Stimulated activated naive CD4-positive, alpha-beta T cell treated with Interleukin-2 at 50 U/mL for 16 hours (primary cell): Measurements from ENCODE around the gene VIP.

Experiments
- DNase-seq: peaks from one replicate; lab custom pipeline; 2025; lab: John Stamatoyannopoulos, UW

VIP gene

GRCh38 chr6:152783217-152783878 is 32.8 kb downstream of the VIP start:
- no peak for DNase-seq

- DNase-seq: no peak
Measured at GRCh38 chr6:152794696-152795095, 44.1 kb downstream of the VIP start.

- DNase-seq: no peak
Measured at GRCh38 chr6:152804150-152804549, 53.6 kb downstream of the VIP start.
